Non-pigmented ciliary epithelial cell (primary cell): ENCODE data around the gene CACNA2D1.
A peak's percentile ranks its signal among the peaks of the same experiment; 100 is the strongest.

ENCODE experiments used
- DNase-seq: peaks from one replicate; pipeline ENCODE4 v3.0.0-alpha.2; 2010; ENCODE audit warnings: low read depth

CACNA2D1 gene

GRCh38 chr7:82114237-82114636 lies 329.3 kb downstream of the CACNA2D1 start:
- DNase-seq = no peak

GRCh38 chr7:82110146-82110840 lies 333.3 kb downstream of the CACNA2D1 start:
- no peak for DNase-seq

- peak; percentile 30 for DNase-seq
Measured at GRCh38 chr7:82109288-82109687, 334.3 kb downstream of the CACNA2D1 start.

GRCh38 chr7:82106201-82106600 lies 337.4 kb downstream of the CACNA2D1 start:
- no peak for DNase-seq

- DNase-seq = peak; percentile 61
Measured at GRCh38 chr7:82105463-82105862, 338.1 kb downstream of the CACNA2D1 start.

GRCh38 chr7:82098414-82098813 lies 345.2 kb downstream of the CACNA2D1 start:
- DNase-seq = no peak

- no peak for DNase-seq
Measured at GRCh38 chr7:82091126-82091684, 352.4 kb downstream of the CACNA2D1 start.

GRCh38 chr7:82087099-82087498 lies 356.5 kb downstream of the CACNA2D1 start:
- DNase-seq = no peak

- DNase-seq = no peak
Measured at GRCh38 chr7:82085116-82085515, 358.5 kb downstream of the CACNA2D1 start.

- DNase-seq = no peak
Measured at GRCh38 chr7:82081644-82082224, 361.8 kb downstream of the CACNA2D1 start.

- DNase-seq = no peak
Measured at GRCh38 chr7:82080254-82080927, 363.2 kb downstream of the CACNA2D1 start.

GRCh38 chr7:82079527-82079926 lies 364.1 kb downstream of the CACNA2D1 start:
- no peak for DNase-seq

- no peak for DNase-seq
Measured at GRCh38 chr7:82078807-82079206, 364.8 kb downstream of the CACNA2D1 start.

- DNase-seq = no peak
Measured at GRCh38 chr7:82071468-82071867, 372.1 kb downstream of the CACNA2D1 start.

GRCh38 chr7:82067628-82068264 lies 375.8 kb downstream of the CACNA2D1 start:
- DNase-seq = no peak

GRCh38 chr7:82057476-82057875 lies 386.1 kb downstream of the CACNA2D1 start:
- DNase-seq = no peak

GRCh38 chr7:82056282-82056681 lies 387.3 kb downstream of the CACNA2D1 start:
- DNase-seq = no peak

GRCh38 chr7:82054544-82054943 lies 389.0 kb downstream of the CACNA2D1 start:
- DNase-seq = no peak

- no peak for DNase-seq
Measured at GRCh38 chr7:82053453-82054032, 390.0 kb downstream of the CACNA2D1 start.

- DNase-seq = no peak
Measured at GRCh38 chr7:82051601-82052000, 392.0 kb downstream of the CACNA2D1 start.

GRCh38 chr7:82050792-82051191 lies 392.8 kb downstream of the CACNA2D1 start:
- DNase-seq = no peak

- DNase-seq = peak; percentile 78
Measured at GRCh38 chr7:82049891-82050533, 393.6 kb downstream of the CACNA2D1 start.
